ENCODE results near the gene CELF2. TPM values are rescaled to one million over a fixed set of nuclear protein-coding genes. Genes with fewer than 3 reads are reported as not detected.

Gene CELF2
- total RNA-seq, 1 experiment from 2014 or later: not detected

DNA sequence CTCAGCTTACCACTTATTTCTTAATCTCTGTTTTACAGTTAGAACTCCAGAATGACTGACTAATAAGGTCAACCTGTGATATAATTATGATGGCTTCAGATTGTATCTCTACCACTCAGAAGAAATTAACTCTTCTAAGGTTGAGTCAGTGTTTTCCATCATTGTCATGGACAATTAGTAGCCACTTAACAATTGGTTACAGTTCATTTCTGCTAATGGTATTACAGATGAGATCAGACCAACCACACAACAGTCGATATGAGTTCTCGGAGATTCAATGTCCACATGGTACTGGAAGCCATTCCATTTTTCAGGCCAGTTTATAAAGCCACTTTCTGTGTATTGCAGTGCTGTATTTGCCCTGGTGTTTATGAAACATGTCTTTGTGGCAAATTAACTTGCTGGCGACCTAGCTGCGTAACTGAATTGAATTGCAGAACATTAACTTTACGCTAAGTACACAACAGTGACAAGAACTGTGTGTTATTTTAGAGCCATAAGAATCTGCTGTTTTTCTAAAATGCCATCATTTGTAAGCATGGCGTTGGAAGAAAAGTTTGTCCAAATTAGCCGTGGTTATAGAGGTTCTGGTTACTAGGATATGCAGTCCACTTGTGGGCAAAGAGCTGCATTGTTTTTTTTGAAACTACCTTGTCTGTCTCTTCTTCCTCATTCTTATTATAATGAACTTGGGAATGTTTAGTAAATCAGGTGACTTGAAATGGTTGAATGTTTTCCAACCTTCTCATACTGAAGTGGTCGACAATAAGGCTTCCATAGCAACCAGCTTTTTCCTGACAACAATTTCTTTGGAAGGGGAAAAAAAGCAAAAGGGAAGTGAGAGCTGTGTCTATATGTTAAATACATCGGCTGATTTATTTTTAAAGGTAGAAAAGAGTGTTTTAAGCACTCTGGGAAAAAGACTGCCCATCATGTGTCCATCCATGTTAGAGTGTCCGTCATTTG lies 76.4 kb downstream of the CELF2 start:
- Histone ChIP-seq H3K36me3 (no peaks in the 10 kb centered on the region), H3K4me1 (replicated peaks) (no peaks in the 10 kb centered on the region), H3K27me3 (replicated peaks) (no peaks in the 10 kb centered on the region), H3K4me3 (no peak overlapping the region), H3K9me3 (replicated peaks) (no peaks in the 10 kb centered on the region), H3K27ac (no peak overlapping the region)
- no peak for DNase-seq (ENCODE audit: low read depth in 1 of 2, low spot score in 2 of 2)

DNA sequence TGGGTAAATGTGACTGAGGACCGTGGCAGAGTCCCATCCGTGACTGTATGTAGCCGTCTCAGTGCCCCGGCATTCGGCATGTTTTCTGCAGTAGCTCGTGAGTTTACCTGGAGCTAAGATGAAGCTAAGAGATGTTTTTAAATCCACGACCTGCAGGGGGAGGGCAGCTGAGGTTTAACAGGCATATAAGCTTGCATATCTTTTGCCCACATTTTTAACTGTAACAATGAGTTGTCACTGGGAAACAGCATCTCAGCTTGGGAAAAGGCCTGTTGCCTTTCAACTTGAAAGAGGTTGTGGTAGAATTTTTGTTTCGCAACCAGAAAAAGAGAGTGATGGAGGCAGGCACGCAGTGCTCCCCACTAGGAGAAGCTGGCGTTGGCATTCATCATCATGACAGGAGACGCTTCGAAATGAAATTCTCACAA lies 77.7 kb downstream of the CELF2 start:
- H3K4me3 ChIP-seq: no peak overlapping the region
- H3K27me3 ChIP-seq (replicated peaks): no peaks in the 10 kb centered on the region
- H3K27ac ChIP-seq: no peak overlapping the region
- H3K4me1 ChIP-seq (replicated peaks): no peaks in the 10 kb centered on the region
- DNase-seq (ENCODE audit: low read depth in 1 of 2, low spot score in 2 of 2): no peak
- H3K36me3 ChIP-seq: no peaks in the 10 kb centered on the region
- no peaks in the 10 kb centered on the region for H3K9me3 ChIP-seq (replicated peaks)

GRCh38 chr10:11096422-11096821 lies 78.8 kb downstream of the CELF2 start:
- no peak for DNase-seq (ENCODE audit: low read depth in 1 of 2, low spot score in 2 of 2)
- Histone ChIP-seq H3K4me3 (no peak overlapping the region), H3K9me3 (replicated peaks) (no peaks in the 10 kb centered on the region), H3K27ac (no peak overlapping the region), H3K36me3 (no peaks in the 10 kb centered on the region), H3K4me1 (replicated peaks) (no peaks in the 10 kb centered on the region), H3K27me3 (replicated peaks) (no peaks in the 10 kb centered on the region)

DNA sequence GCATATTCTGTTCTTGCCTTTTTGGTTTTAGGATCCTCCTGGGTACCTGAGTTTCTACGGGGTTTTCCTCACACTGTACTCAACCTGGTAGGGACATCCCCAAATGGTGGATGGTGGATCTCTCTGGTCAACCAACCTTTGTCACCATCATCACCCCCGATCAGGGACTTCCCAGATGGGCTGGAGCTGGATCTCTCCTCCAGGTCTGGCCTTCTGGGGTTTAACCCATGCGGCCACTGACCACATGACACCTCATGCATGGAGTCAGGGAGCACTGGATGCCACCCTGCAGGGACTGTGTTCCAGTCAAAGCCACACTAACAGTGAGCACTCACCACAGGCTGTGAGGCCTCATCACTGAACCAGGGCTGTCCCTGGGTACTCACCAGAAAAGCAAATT lies 80.0 kb downstream of the CELF2 start:
- DNase-seq (ENCODE audit: low read depth in 1 of 2, low spot score in 2 of 2): no peak
- no peak overlapping the region for H3K27ac ChIP-seq

DNA sequence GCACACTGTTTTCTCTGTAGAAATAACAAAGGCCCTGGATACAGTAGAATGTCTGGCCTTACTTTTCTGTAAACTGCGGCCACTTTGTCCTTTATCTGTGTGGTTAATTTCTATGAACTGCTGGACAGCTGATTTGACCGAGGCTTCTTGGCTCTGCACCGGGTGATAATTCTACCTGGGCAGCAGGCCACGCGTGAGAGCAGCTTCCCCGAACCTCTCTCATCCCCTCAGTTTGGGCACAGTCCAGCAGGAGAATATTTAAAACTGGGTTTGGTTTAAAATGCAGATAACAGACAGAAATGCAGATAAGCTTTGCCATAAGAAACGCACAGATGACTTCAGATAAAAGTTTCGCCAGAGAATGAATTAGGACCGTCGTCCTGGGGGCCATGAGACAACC lies 81.0 kb downstream of the CELF2 start:
- no peak for DNase-seq (ENCODE audit: low read depth in 1 of 2, low spot score in 2 of 2)

More for the DNA sequence above, 80.0 kb downstream of the CELF2 start:
- no peaks in the 10 kb centered on the region for H3K27me3 ChIP-seq (replicated peaks)
- H3K36me3 ChIP-seq: no peaks in the 10 kb centered on the region
- no peak overlapping the region for H3K4me3 ChIP-seq
- H3K9me3 ChIP-seq (replicated peaks): no peaks in the 10 kb centered on the region
- no peaks in the 10 kb centered on the region for H3K4me1 ChIP-seq (replicated peaks)

GRCh38 chr10:11104772-11105675 lies 87.4 kb downstream of the CELF2 start:
- H3K4me3 ChIP-seq: no peak overlapping the region
- no peak overlapping the region for H3K27ac ChIP-seq
- no peak for DNase-seq (ENCODE audit: low read depth in 1 of 2, low spot score in 2 of 2)
- no peaks in the 10 kb centered on the region for H3K27me3 ChIP-seq (replicated peaks)
- no peaks in the 10 kb centered on the region for H3K9me3 ChIP-seq (replicated peaks)
- no peaks in the 10 kb centered on the region for H3K4me1 ChIP-seq (replicated peaks)
- no peaks in the 10 kb centered on the region for H3K36me3 ChIP-seq

More for the DNA sequence above, 81.0 kb downstream of the CELF2 start:
- Histone ChIP-seq H3K27me3 (replicated peaks) (no peaks in the 10 kb centered on the region), H3K4me1 (replicated peaks) (no peaks in the 10 kb centered on the region), H3K36me3 (no peaks in the 10 kb centered on the region), H3K27ac (no peak overlapping the region), H3K4me3 (no peak overlapping the region), H3K9me3 (replicated peaks) (no peaks in the 10 kb centered on the region)

GRCh38 chr10:11105676-11106004 lies 88.0 kb downstream of the CELF2 start:
- Histone ChIP-seq H3K4me3 (no peak overlapping the region), H3K9me3 (replicated peaks) (no peaks in the 10 kb centered on the region), H3K27me3 (replicated peaks) (no peaks in the 10 kb centered on the region), H3K36me3 (no peaks in the 10 kb centered on the region), H3K27ac (no peak overlapping the region), H3K4me1 (replicated peaks) (no peaks in the 10 kb centered on the region)
- DNase-seq (ENCODE audit: low read depth in 1 of 2, low spot score in 2 of 2): no peak

- Histone ChIP-seq H3K27me3 (replicated peaks) (no peaks in the 10 kb centered on the region), H3K36me3 (no peaks in the 10 kb centered on the region), H3K9me3 (replicated peaks) (no peaks in the 10 kb centered on the region), H3K4me3 (no peak overlapping the region), H3K27ac (no peak overlapping the region), H3K4me1 (replicated peaks) (no peaks in the 10 kb centered on the region)
- DNase-seq (ENCODE audit: low read depth in 1 of 2, low spot score in 2 of 2): no peak
These were observed 89.1 kb downstream of the CELF2 start for GRCh38 chr10:11106621-11107374.

GRCh38 chr10:11107948-11108347 lies 90.3 kb downstream of the CELF2 start:
- H3K27ac ChIP-seq: no peak overlapping the region
- H3K27me3 ChIP-seq (replicated peaks): no peaks in the 10 kb centered on the region
- no peaks in the 10 kb centered on the region for H3K9me3 ChIP-seq (replicated peaks)
- no peaks in the 10 kb centered on the region for H3K36me3 ChIP-seq
- H3K4me1 ChIP-seq (replicated peaks): no peaks in the 10 kb centered on the region
- no peak overlapping the region for H3K4me3 ChIP-seq
- DNase-seq (ENCODE audit: low read depth in 1 of 2, low spot score in 2 of 2): no peak

DNA sequence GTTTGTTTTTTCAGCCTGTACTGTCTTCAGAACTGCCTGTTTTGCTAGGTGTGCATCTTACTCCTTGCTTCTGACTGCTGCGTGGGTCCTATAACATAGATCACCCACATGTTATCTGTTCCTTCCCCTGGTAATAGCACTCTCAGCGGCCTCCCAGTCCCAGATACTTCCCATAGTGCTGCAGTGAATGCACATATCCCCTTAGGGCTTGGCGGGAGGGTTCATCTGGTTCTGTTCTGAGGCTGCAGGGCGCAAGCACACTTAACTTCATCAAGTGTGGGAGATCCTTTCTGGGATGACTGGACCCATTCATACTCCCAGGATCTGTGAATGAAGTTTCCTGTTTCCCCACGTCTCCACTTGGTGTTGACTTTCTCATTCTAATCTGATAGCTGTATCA lies 90.7 kb downstream of the CELF2 start:
- H3K27ac ChIP-seq: no peak overlapping the region
- no peaks in the 10 kb centered on the region for H3K4me1 ChIP-seq (replicated peaks)
- no peaks in the 10 kb centered on the region for H3K9me3 ChIP-seq (replicated peaks)
- no peaks in the 10 kb centered on the region for H3K27me3 ChIP-seq (replicated peaks)
- no peaks in the 10 kb centered on the region for H3K36me3 ChIP-seq
- H3K4me3 ChIP-seq: no peak overlapping the region
- DNase-seq (ENCODE audit: low read depth in 1 of 2, low spot score in 2 of 2): no peak

DNA sequence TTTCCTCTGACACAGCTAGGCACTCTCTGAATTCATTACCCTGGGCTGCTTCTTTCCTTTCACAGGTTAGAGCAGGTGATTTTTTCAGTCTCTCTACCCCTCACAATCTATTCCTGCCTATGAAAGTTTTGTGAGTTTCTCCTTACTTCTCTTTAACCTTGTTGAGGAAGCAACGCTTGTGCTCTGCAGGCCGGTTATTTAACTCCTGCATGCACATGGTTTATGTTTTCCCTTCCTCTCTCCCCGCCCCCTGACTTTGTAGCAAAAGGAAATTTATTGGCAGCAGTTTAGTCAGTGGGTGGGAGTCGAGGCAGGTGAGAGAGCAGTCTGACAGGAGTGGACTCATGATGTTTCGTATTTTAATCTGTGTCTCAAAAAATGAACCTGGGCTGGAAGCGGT lies 91.9 kb downstream of the CELF2 start:
- no peaks in the 10 kb centered on the region for H3K36me3 ChIP-seq
- no peak for DNase-seq (ENCODE audit: low read depth in 1 of 2, low spot score in 2 of 2)
- no peaks in the 10 kb centered on the region for H3K9me3 ChIP-seq (replicated peaks)
- H3K4me3 ChIP-seq: no peak overlapping the region
- no peaks in the 10 kb centered on the region for H3K4me1 ChIP-seq (replicated peaks)
- no peaks in the 10 kb centered on the region for H3K27me3 ChIP-seq (replicated peaks)
- no peak overlapping the region for H3K27ac ChIP-seq

GRCh38 chr10:11110539-11110938 lies 92.9 kb downstream of the CELF2 start:
- no peak overlapping the region for H3K4me3 ChIP-seq
- H3K27me3 ChIP-seq (replicated peaks): no peaks in the 10 kb centered on the region
- H3K36me3 ChIP-seq: no peaks in the 10 kb centered on the region
- no peaks in the 10 kb centered on the region for H3K4me1 ChIP-seq (replicated peaks)
- no peaks in the 10 kb centered on the region for H3K9me3 ChIP-seq (replicated peaks)
- no peak for DNase-seq (ENCODE audit: low read depth in 1 of 2, low spot score in 2 of 2)
- H3K27ac ChIP-seq: no peak overlapping the region

DNA sequence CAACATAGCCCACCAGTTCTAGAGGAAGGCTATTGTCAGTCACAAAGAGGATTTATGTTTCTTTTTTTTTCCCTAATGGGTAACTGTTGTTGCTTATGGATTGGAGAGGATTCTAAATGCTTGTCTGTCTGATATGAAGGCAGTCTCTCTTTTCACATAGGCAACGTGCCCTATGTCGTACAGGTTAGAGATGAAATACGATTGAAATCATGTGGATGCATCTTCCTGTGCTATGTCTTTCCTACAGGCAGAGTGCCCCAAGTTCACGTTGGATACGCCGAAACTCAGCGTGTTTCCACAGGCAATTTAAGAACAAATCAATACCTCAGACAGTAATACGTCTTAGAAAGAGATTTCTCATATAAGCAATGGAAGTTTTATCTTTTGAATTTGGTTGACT lies 93.8 kb downstream of the CELF2 start:
- Histone ChIP-seq H3K4me3 (no peak overlapping the region), H3K36me3 (no peaks in the 10 kb centered on the region), H3K27me3 (replicated peaks) (no peaks in the 10 kb centered on the region), H3K9me3 (replicated peaks) (no peaks in the 10 kb centered on the region), H3K27ac (no peak overlapping the region), H3K4me1 (replicated peaks) (no peaks in the 10 kb centered on the region)
- no peak for DNase-seq (ENCODE audit: low read depth in 1 of 2, low spot score in 2 of 2)
